ENCODE results near the gene RXYLT1. TPM values are rescaled to one million over a fixed set of nuclear protein-coding genes. Genes with fewer than 3 reads are reported as not detected.
A peak's percentile ranks its signal among the peaks of the same experiment; 100 is the strongest.

Gene RXYLT1
- total RNA-seq, 1 donor from 2014 or later = 18.6 TPM

GRCh38 chr12:63821781-63822251 is 42.1 kb downstream of the RXYLT1 start:
- TF ChIP-seq CTCF (IDR thresholded peaks at IDR 0.05) = no peak
- no peak overlapping the region for H3K27ac Mint-ChIP-seq (ENCODE audit: unreplicated experiment)
- no peaks in the 10 kb centered on the region for H3K36me3 Mint-ChIP-seq (ENCODE audit: unreplicated experiment)

GRCh38 chr12:63822352-63822751 is 42.6 kb downstream of the RXYLT1 start:
- Mint-ChIP-seq H3K4me1 (ENCODE audit: unreplicated experiment) (peaks cover 9% of the 10 kb centered on the region), H3K27ac (ENCODE audit: unreplicated experiment) (peak overlapping the region; percentile 21), H3K27me3 (ENCODE audit: unreplicated experiment) (no peaks in the 10 kb centered on the region), H3K4me3 (ENCODE audit: unreplicated experiment) (no peak overlapping the region), H3K9me3 (ENCODE audit: unreplicated experiment) (peaks cover 28% of the 10 kb centered on the region), H3K36me3 (ENCODE audit: unreplicated experiment) (no peaks in the 10 kb centered on the region)
- TF ChIP-seq CTCF (IDR thresholded peaks at IDR 0.05) = no peak
- DNase-seq (ENCODE audit: extremely low spot score, unreplicated experiment) = no peak

More at GRCh38 chr12:63821781-63822251, 42.1 kb downstream of the RXYLT1 start:
- Mint-ChIP-seq H3K27me3 (ENCODE audit: unreplicated experiment) (no peaks in the 10 kb centered on the region), H3K4me1 (ENCODE audit: unreplicated experiment) (peaks cover 9% of the 10 kb centered on the region), H3K4me3 (ENCODE audit: unreplicated experiment) (no peak overlapping the region), H3K9me3 (ENCODE audit: unreplicated experiment) (peaks cover 28% of the 10 kb centered on the region)
- DNase-seq (ENCODE audit: extremely low spot score, unreplicated experiment) = no peak

GRCh38 chr12:63823040-63823439 is 43.3 kb downstream of the RXYLT1 start:
- Mint-ChIP-seq H3K4me1 (ENCODE audit: unreplicated experiment) (peaks cover 9% of the 10 kb centered on the region), H3K4me3 (ENCODE audit: unreplicated experiment) (no peak overlapping the region), H3K36me3 (ENCODE audit: unreplicated experiment) (no peaks in the 10 kb centered on the region), H3K27me3 (ENCODE audit: unreplicated experiment) (no peaks in the 10 kb centered on the region), H3K9me3 (ENCODE audit: unreplicated experiment) (peaks cover 28% of the 10 kb centered on the region), H3K27ac (ENCODE audit: unreplicated experiment) (no peak overlapping the region)
- no peak for TF ChIP-seq CTCF (IDR thresholded peaks at IDR 0.05)
- no peak for DNase-seq (ENCODE audit: extremely low spot score, unreplicated experiment)

- Mint-ChIP-seq H3K27ac (ENCODE audit: unreplicated experiment) (no peak overlapping the region), H3K4me1 (ENCODE audit: unreplicated experiment) (peaks cover 9% of the 10 kb centered on the region), H3K4me3 (ENCODE audit: unreplicated experiment) (no peak overlapping the region), H3K27me3 (ENCODE audit: unreplicated experiment) (peaks cover 6% of the 10 kb centered on the region), H3K9me3 (ENCODE audit: unreplicated experiment) (peaks cover 21% of the 10 kb centered on the region), H3K36me3 (ENCODE audit: unreplicated experiment) (no peaks in the 10 kb centered on the region)
- DNase-seq (ENCODE audit: extremely low spot score, unreplicated experiment) = no peak
- TF ChIP-seq CTCF (IDR thresholded peaks at IDR 0.05) = peak; percentile 84
These were observed 46.4 kb downstream of the RXYLT1 start for GRCh38 chr12:63826006-63826585.

GRCh38 chr12:63828867-63829266 is 49.2 kb downstream of the RXYLT1 start:
- H3K9me3 Mint-ChIP-seq (ENCODE audit: unreplicated experiment) = peaks cover 12% of the 10 kb centered on the region
- H3K4me3 Mint-ChIP-seq (ENCODE audit: unreplicated experiment) = no peak overlapping the region
- no peak for TF ChIP-seq CTCF (IDR thresholded peaks at IDR 0.05)
- no peaks in the 10 kb centered on the region for H3K4me1 Mint-ChIP-seq (ENCODE audit: unreplicated experiment)
- no peak overlapping the region for H3K27ac Mint-ChIP-seq (ENCODE audit: unreplicated experiment)
- peaks cover 22% of the 10 kb centered on the region for H3K27me3 Mint-ChIP-seq (ENCODE audit: unreplicated experiment)
- DNase-seq (ENCODE audit: extremely low spot score, unreplicated experiment) = no peak
- H3K36me3 Mint-ChIP-seq (ENCODE audit: unreplicated experiment) = no peaks in the 10 kb centered on the region
